ENCODE measurements around the gene AP1S3.
A peak's percentile ranks its signal among the peaks of the same experiment; 100 is the strongest.

- TF ChIP-seq HOXA7 (CRISPR knock-in tag; IDR thresholded peaks at IDR 0.05) (no peak), MAZ (IDR thresholded peaks at IDR 0.05; ENCODE audit: borderline replicate concordance, low read depth, low read length) (no peak), NFE2L2 (conservative IDR thresholded peaks at IDR 0.05; ENCODE audit: low read length) (no peak), POLR2A (IDR thresholded peaks at IDR 0.05; ENCODE audit: low read length) (no peak), RCOR1 (IDR thresholded peaks at IDR 0.05; ENCODE audit: low read depth, low read length) (no peak), REST (IDR thresholded peaks at IDR 0.05) (no peak), CTCF (IDR thresholded peaks at IDR 0.05) (peak; percentile 39), MAX (IDR thresholded peaks at IDR 0.05) (no peak)
These were observed 57.5 kb downstream of the AP1S3 start for GRCh38 chr2:223779877-223780276.
